Stomach (tissue), 9 donors: ENCODE data around the gene TRMU. TPM values are rescaled to one million over a fixed set of nuclear protein-coding genes. Genes with fewer than 3 reads are reported as not detected.

ENCODE experiments used
- DNase-seq, 2 donors: peaks; one replicate each; pipeline versions ENCODE4 v3.0.0 to v3.0.0-alpha.2; 2013 to 2019
- H3K27ac ChIP-seq, 5 donors: fragments of 200-600 bp in 4 of 5; sonication (generic) in 4 of 5; one replicate each; pipeline ENCODE4 v1.5.1; 2013 to 2019; ENCODE audit warnings: mild to moderate bottlenecking in 1 of 5, moderate library complexity in 1 of 5
- H3K27me3 ChIP-seq, 3 donors: fragments of 200-600 bp; sonication (generic); one replicate each; pipeline ENCODE4 v1.5.1; 2017 to 2019; ENCODE audit warnings: mixed run types in 1 of 3
- H3K36me3 ChIP-seq, 4 donors: fragments of 200-600 bp; sonication (generic); 1 replicate in 3 of 4; 2 replicates in 1 of 4; pipeline ENCODE4 v1.5.1; 2016 to 2019
- H3K4me1 ChIP-seq, 4 donors: fragments of 200-600 bp; sonication (generic); one replicate each; pipeline ENCODE4 v1.5.1; 2016 to 2019
- H3K4me3 ChIP-seq, 4 donors: fragments of 200-600 bp; sonication (generic) in 3 of 4; one replicate each; pipeline ENCODE4 v1.5.1; 2016 to 2019; ENCODE audit warnings: mild to moderate bottlenecking in 1 of 4
- H3K9me3 ChIP-seq, 4 donors: fragments of 200-600 bp; sonication (generic); one replicate each; pipeline ENCODE4 v1.5.1; 2016 to 2019
- EP300 ChIP-seq: sonication (generic); formaldehyde crosslinking; IDR thresholded peaks from one replicate; pipeline ENCODE4 v1.6.1; 2017; ENCODE audit warnings: antibody characterized with exemption
- POLR2A ChIP-seq, 4 donors: fragments of 450-650 bp; IDR thresholded peaks; one replicate each; pipeline ENCODE4 v1.6.1; 2016; ENCODE audit warnings: antibody characterized with exemption in 4 of 4, control low read depth in 2 of 4, mild to moderate bottlenecking in 1 of 4, moderate library complexity in 1 of 4
- POLR2AphosphoS5 ChIP-seq, 3 donors: sonication (generic); formaldehyde crosslinking; IDR thresholded peaks; one replicate each; pipeline ENCODE4 v1.6.1; 2016; ENCODE audit warnings: antibody characterized with exemption in 3 of 3
- WGBS, 5 donors: extraction: QIAGEN DNeasy Blood & Tissue Kit in 3 of 5; methylation state at CpG; one replicate each; pipeline versions ENCODE4 v1.1.5 to v1.1.7; 2013 to 2018; 5-methylcytosine and 5-hydroxymethylcytosine counted together
- intact Hi-C: fragments of 100-400 bp; cut with DNase I; formaldehyde crosslinking; loops from one replicate; pipeline ENCODE4 v1.15.1; 2023; ENCODE audit warnings: low total_unique reads
- polyA plus RNA-seq, 3 donors: library from polyadenylated mRNA; stranded (reverse); fragments of 200-250 nt; gene quantifications; one replicate each; pipeline ENCODE4 v1.2.3, GENCODE V29; 2013
- total RNA-seq, 5 donors: library from RNA; depleted of rRNA; stranded (reverse); fragments of >200 nt; gene quantifications; one replicate each; pipeline versions ENCODE4 v1.1.0 to v1.2.3, GENCODE V29; 2014 to 2016
- TF ChIP-seq, protein P1 (sequence below), 7 experiments: fragments of 450-650 bp in 4 of 7; fragments of 200-600 bp in 3 of 7; sonication (generic) in 3 of 7; IDR thresholded peaks; one replicate each; pipeline ENCODE4 v1.5.1; 2016 to 2019; ENCODE audit warnings: antibody characterized with exemption in 7 of 7, control low read depth in 2 of 7, mild to moderate bottlenecking in 1 of 7
- donor health status: healthy with polysubstance abuse.
- donor health status: Bipolar disorder and iron deficiency.
- donor health status: healthy.

The TRMU gene
- total and polyA plus RNA-seq, 8 donors: 23.8 to 114 (median 57.4) TPM

DNA sequence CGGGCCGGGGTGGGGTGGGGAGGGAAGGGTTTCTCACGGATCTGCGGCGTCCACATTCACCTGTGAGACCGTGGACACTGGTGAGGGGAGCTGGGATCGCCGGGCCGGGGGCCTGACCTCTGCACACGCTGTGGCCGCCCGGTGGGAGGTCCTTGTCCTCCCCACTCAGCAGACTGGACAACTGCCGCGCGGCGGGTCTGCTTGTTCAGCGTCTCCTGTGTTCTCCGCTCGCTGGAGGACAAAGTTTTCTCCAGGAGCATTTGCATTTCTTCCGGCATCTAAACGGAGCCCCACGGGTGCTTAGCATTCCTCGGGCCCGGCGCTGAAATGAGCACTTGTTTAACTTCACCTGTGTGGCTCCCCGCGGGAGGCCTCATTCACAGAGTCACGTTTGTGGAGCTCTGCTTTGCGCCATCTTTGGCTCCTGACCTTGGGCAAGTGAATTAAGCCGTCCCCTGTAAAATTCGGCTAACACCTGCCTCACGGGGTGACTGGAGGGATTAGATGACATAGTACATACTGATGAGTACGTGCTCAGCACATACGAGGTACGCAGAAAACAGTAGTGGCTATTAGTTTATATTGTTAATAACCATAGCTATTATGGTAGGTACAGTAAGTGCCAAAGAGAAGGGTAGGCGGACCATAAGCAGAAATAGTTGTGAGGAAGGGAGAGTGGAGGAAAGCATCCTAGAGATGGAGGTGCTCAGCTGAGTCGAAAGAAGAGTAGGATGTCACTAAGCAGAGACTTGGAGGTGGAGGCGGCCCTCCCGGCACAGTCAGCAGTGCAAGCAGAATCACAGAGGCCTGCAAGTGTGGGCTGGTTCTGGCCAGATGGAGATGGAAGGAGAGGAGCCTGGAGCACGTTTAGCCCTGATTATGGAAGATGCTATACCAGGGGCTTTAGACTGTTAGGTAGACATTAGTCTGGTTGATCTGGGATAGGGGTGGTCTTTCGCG lies 885 bp downstream of the TRMU start:
- peak; percentile 32 to 48 for DNase-seq
- H3K4me3 ChIP-seq: peak overlapping the region; percentile 95 to 100 (median 98)
- intact Hi-C loops: no loop called here

DNA sequence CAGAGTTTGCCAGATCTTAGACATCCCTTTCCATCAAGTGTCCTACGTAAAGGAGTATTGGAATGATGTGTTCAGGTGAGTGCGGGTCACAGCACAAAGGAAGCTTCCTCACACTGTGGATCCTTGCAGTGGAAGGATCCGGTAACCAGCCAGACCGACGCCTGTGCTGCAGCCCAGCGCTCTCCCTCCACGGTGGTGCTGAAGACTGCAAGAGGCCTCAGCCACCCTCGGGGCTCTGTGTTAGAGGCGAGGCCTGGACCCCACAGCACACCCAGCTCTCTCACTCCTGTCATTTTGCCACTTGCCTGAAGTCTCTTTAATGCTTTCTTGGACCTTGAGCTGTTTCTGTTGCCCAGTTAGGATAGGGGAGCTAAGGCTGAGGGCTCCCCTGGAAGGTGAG lies 2.4 kb downstream of the TRMU start:
- 85 to 90% (median 87%) methylated on average over 9 of the region's 9 CpGs for WGBS, 5 donors
- DNase-seq: no peak
- H3K27ac ChIP-seq: no peak overlapping the region
- intact Hi-C loops: no loop called here
- no peak for TF ChIP-seq POLR2A (IDR thresholded peaks at IDR 0.05)
- TF ChIP-seq, protein P1, sequence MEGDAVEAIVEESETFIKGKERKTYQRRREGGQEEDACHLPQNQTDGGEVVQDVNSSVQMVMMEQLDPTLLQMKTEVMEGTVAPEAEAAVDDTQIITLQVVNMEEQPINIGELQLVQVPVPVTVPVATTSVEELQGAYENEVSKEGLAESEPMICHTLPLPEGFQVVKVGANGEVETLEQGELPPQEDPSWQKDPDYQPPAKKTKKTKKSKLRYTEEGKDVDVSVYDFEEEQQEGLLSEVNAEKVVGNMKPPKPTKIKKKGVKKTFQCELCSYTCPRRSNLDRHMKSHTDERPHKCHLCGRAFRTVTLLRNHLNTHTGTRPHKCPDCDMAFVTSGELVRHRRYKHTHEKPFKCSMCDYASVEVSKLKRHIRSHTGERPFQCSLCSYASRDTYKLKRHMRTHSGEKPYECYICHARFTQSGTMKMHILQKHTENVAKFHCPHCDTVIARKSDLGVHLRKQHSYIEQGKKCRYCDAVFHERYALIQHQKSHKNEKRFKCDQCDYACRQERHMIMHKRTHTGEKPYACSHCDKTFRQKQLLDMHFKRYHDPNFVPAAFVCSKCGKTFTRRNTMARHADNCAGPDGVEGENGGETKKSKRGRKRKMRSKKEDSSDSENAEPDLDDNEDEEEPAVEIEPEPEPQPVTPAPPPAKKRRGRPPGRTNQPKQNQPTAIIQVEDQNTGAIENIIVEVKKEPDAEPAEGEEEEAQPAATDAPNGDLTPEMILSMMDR (IDR thresholded peaks at IDR 0.05): no peak
- no peaks in the 10 kb centered on the region for H3K9me3 ChIP-seq
- no peaks in the 10 kb centered on the region for H3K27me3 ChIP-seq
- H3K4me3 ChIP-seq: no peak overlapping the region
- peaks cover 29 to 56% (median 54%) of the 10 kb centered on the region in 4 donors for H3K36me3 ChIP-seq
- peaks cover 14 to 28% (median 20%) of the 10 kb centered on the region in 4 donors for H3K4me1 ChIP-seq

More for the DNA sequence above, 885 bp downstream of the TRMU start:
- no peaks in the 10 kb centered on the region for H3K27me3 ChIP-seq
- peaks cover 16 to 41% (median 40%) of the 10 kb centered on the region in 4 donors for H3K36me3 ChIP-seq
- H3K9me3 ChIP-seq: no peaks in the 10 kb centered on the region
- H3K27ac ChIP-seq: peak overlapping the region; percentile 88 to 94 (median 92)
- peaks cover 14 to 28% (median 20%) of the 10 kb centered on the region in 4 donors for H3K4me1 ChIP-seq
- TF ChIP-seq POLR2A (IDR thresholded peaks at IDR 0.05) (no peak), EP300 (no peak), POLR2AphosphoS5 (IDR thresholded peaks at IDR 0.05) (no peak)
- TF ChIP-seq, protein P1 (IDR thresholded peaks at IDR 0.05): no peak
- WGBS, 5 donors: 7 to 10% (median 9%) methylated on average over 33 to 42 of the region's 42 CpGs

DNA sequence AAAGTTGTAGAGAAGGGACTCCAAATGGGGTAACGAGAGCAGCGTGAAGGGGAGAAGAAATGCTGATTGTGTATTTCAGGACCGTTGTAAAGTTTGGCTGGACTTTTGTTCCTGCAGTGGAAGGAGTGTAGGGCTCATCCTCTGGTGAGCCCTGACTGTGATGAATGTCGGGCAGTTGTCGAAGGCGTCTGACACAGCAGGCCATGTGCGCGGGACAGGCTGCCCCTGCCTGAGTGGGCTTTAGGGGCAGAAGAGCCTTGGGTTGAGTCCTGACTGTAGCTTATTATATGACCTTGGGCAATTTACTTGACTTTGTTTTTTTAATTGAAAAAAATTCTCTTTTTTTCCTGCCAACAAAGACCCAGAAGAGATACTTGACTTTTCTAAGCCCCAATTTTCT lies 3.1 kb downstream of the TRMU start:
- Histone ChIP-seq H3K4me3 (no peak overlapping the region), H3K4me1 (peaks cover 14 to 28% (median 20%) of the 10 kb centered on the region in 4 donors), H3K36me3 (peaks cover 33 to 63% (median 62%) of the 10 kb centered on the region in 4 donors), H3K27ac (no peak overlapping the region), H3K27me3 (no peaks in the 10 kb centered on the region), H3K9me3 (no peaks in the 10 kb centered on the region)
- DNase-seq: no peak
- intact Hi-C loops: no loop called here
- WGBS, 5 donors: 91 to 95% (median 93%) methylated on average over 8 of the region's 8 CpGs
- TF ChIP-seq EP300 (no peak), POLR2A (IDR thresholded peaks at IDR 0.05) (no peak)

DNA sequence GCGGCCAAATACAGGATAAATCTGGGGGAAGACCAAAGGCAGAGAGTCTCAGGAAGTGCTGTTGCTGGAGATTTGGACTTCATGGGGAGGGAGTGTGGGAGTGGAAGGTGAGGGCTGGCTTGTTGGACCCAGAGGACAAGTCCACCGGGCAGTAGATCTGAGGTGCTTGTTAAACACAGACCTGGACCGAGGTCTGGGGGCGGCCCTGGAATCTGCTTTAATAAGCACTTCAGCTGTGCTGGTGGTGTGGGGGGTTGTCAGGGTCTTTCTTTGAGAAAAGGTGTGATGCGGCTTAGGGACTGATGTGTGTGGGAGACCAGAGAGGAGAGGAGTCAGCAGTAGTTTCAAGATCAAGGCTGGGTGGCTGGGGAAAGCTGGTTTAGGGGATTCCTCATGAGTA lies 4.4 kb downstream of the TRMU start:
- TF ChIP-seq POLR2AphosphoS5 (IDR thresholded peaks at IDR 0.05) (no peak), POLR2A (IDR thresholded peaks at IDR 0.05) (no peak), EP300 (no peak)
- TF ChIP-seq, protein P1 (IDR thresholded peaks at IDR 0.05): no peak
- Histone ChIP-seq H3K4me3 (no peak overlapping the region), H3K27ac (no peak overlapping the region), H3K4me1 (peaks cover 9 to 23% (median 17%) of the 10 kb centered on the region in 4 donors), H3K36me3 (peaks cover 41 to 76% (median 75%) of the 10 kb centered on the region in 4 donors), H3K9me3 (no peaks in the 10 kb centered on the region), H3K27me3 (no peaks in the 10 kb centered on the region)
- 92 to 99% (median 95%) methylated on average over 5 of the region's 5 CpGs for WGBS, 5 donors
- intact Hi-C loops: no loop called here
- no peak for DNase-seq
